ENCODE results near the gene UBA7. TPM values are rescaled to one million over a fixed set of nuclear protein-coding genes. Genes with fewer than 3 reads are reported as not detected.

The UBA7 gene
- total RNA-seq, 1 experiment from 2014 or later: 12.5 TPM

GRCh38 chr3:49812916-49813496 is 747 bp downstream of the UBA7 start:
- no peak for TF ChIP-seq REST (IDR thresholded peaks at IDR 0.05; ENCODE audit: insufficient read depth in 1 of 2, low read depth in 2 of 2, low read length in 1 of 2)
- no peak for TF ChIP-seq SIN3A (IDR thresholded peaks at IDR 0.05; ENCODE audit: borderline replicate concordance, insufficient read depth, low read depth, low read length)
- no peak for TF ChIP-seq TCF7L2 (IDR thresholded peaks at IDR 0.05; ENCODE audit: low read depth, low read length)
- TF ChIP-seq POLR2AphosphoS5 (IDR thresholded peaks at IDR 0.05; ENCODE audit: low read depth, low read length): no peak
- TF ChIP-seq, protein P1, sequence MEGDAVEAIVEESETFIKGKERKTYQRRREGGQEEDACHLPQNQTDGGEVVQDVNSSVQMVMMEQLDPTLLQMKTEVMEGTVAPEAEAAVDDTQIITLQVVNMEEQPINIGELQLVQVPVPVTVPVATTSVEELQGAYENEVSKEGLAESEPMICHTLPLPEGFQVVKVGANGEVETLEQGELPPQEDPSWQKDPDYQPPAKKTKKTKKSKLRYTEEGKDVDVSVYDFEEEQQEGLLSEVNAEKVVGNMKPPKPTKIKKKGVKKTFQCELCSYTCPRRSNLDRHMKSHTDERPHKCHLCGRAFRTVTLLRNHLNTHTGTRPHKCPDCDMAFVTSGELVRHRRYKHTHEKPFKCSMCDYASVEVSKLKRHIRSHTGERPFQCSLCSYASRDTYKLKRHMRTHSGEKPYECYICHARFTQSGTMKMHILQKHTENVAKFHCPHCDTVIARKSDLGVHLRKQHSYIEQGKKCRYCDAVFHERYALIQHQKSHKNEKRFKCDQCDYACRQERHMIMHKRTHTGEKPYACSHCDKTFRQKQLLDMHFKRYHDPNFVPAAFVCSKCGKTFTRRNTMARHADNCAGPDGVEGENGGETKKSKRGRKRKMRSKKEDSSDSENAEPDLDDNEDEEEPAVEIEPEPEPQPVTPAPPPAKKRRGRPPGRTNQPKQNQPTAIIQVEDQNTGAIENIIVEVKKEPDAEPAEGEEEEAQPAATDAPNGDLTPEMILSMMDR (IDR thresholded peaks at IDR 0.05): no peak
- H3K9me3 ChIP-seq (ENCODE audit: control insufficient read depth, insufficient read depth, low read depth, low read length): no peaks in the 10 kb centered on the region
- POLR2A ChIA-PET: no interaction called here
- in situ Hi-C loops (cut with HindIII; ENCODE audit: low pct_unique_long_range_greater_than_20kb, low sequenced_read_pairs): no loop called here
- intact Hi-C loops (cut with micrococcal nuclease; ENCODE audit: unreplicated experiment): no loop called here
- BruUV-seq (replicated peaks): no TSS peak
- H3K36me3 ChIP-seq (ENCODE audit: control insufficient read depth, insufficient read depth, low read length): no peaks in the 10 kb centered on the region
- no peaks in the 10 kb centered on the region for H3K4me1 ChIP-seq (ENCODE audit: control insufficient read depth, insufficient read depth, low read length)
- DNase-seq (ENCODE audit: low read depth, low spot score): no peak
- CTCF ChIA-PET: interaction anchor here (1.2 kb wide), 1 partner anchor 28 kb away, joined by 3 read pairs; no protein-coding TSS in a partner anchor
- H3K27ac ChIP-seq (ENCODE audit: low read length): no peak overlapping the region
- ATAC-seq: peak; percentile 30; the same call in 1 of the 2 replicates
- no peaks in the 10 kb centered on the region for H3K27me3 ChIP-seq (ENCODE audit: control insufficient read depth, insufficient read depth, low read length)
- no peak overlapping the region; a peak in 2 of 4 replicates for H3K4me3 ChIP-seq (ENCODE audit: low read depth in 2 of 2, low read length in 2 of 2)

DNA sequence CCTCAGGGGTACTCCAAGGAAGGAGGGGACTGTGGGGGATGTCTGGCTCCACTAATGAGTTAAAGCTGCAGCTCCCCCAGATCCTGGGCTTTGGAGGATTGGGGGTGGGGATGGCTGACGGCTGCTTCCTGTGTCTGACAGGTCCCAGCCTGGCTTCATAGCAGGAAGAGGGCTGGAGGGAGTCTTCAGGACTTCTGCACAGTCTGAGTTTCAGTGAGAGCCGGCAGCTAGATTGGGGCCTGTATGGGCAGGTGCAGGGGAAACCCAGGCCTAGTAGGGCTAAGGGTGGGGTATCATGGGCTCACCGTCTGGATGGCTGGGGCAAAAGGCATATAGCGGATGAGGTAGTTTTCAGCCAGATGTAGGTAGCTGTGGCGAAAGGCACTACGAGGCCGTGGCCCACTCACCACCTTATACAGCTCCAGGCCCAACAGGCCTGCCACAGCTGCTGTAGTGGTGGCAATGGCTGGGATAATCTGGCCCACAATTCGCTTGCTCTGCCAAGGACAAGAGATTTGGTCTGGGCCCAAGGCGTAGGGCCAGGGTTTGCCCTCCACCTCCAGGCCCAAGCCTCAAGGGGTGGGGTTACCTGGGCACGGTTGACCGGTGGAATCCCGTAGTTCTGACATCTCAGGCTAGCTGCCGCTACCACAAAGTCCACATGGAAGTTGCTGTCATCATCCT is 6.2 kb downstream of the UBA7 start:
- no peak for ATAC-seq
- ChIA-PET POLR2A (no interaction called here), CTCF (interaction anchor here (1.1 kb wide), 1 partner anchor 32 kb away, joined by 4 read pairs; no protein-coding TSS in a partner anchor)
- H3K4me3 ChIP-seq (ENCODE audit: low read depth in 2 of 2, low read length in 2 of 2): no peak overlapping the region
- BruUV-seq (replicated peaks): no TSS peak
- no peaks in the 10 kb centered on the region for H3K36me3 ChIP-seq (ENCODE audit: control insufficient read depth, insufficient read depth, low read length)
- in situ Hi-C loops (cut with HindIII; ENCODE audit: low pct_unique_long_range_greater_than_20kb, low sequenced_read_pairs) (no loop called here), intact Hi-C loops (cut with micrococcal nuclease; ENCODE audit: unreplicated experiment) (no loop called here)
- H3K9me3 ChIP-seq (ENCODE audit: control insufficient read depth, insufficient read depth, low read depth, low read length): no peaks in the 10 kb centered on the region
- TF ChIP-seq REST (IDR thresholded peaks at IDR 0.05; ENCODE audit: insufficient read depth in 1 of 2, low read depth in 2 of 2, low read length in 1 of 2): no peak
- TF ChIP-seq SIN3A (IDR thresholded peaks at IDR 0.05; ENCODE audit: borderline replicate concordance, insufficient read depth, low read depth, low read length): no peak
- no peak for TF ChIP-seq POLR2AphosphoS5 (IDR thresholded peaks at IDR 0.05; ENCODE audit: low read depth, low read length)
- no peak for TF ChIP-seq TCF7L2 (IDR thresholded peaks at IDR 0.05; ENCODE audit: low read depth, low read length)
- TF ChIP-seq, protein P1 (IDR thresholded peaks at IDR 0.05): no peak
- H3K27ac ChIP-seq (ENCODE audit: low read length): no peak overlapping the region
- no peaks in the 10 kb centered on the region for H3K4me1 ChIP-seq (ENCODE audit: control insufficient read depth, insufficient read depth, low read length)
- no peak for DNase-seq (ENCODE audit: low read depth, low spot score)
- H3K27me3 ChIP-seq (ENCODE audit: control insufficient read depth, insufficient read depth, low read length): no peaks in the 10 kb centered on the region

All from Panc1 (cell line).